ENCODE results near the gene SLC25A12.

Gene SLC25A12

DNA sequence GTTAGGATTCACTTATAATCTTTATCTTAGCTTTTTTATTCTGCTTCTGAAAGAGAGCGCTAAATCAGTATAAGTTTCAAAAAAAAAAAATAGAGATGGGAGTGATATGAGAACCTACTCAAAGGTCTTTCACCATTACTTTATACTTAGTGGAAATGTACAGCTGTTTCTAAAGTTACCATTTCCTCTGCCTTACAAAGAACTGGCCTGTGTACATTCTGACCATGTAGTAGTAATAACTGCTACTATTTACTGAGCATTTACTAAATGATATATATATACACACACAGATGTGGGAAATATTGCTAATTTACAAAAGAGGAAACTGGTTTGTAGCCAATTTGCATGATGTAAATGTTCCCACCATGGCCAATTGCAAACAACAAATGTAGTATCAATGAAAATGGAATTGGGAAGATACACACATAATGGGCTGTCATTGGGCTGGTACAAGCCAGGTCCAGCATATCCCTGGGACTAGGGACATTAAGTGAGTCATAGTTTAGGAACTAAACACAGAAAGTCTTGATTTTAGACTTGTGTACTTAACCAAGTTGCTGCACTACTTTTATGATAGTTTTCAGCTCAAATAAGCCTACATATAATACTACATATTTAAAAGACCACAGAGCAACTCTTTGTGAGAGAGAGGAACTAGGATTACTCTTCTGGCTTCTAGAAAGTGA is 139.6 kb downstream of the SLC25A12 start:
- no peak overlapping the region for H3K4me3 ChIP-seq
- no peak for DNase-seq
- H3K27ac ChIP-seq, result no peak overlapping the region
- no peaks in the 10 kb centered on the region for H3K27me3 ChIP-seq
- no peaks in the 10 kb centered on the region for H3K4me1 ChIP-seq
- H3K36me3 ChIP-seq, result peaks cover 39 to 61% (median 54%) of the 10 kb centered on the region in 3 donors
- TF ChIP-seq, protein P1, sequence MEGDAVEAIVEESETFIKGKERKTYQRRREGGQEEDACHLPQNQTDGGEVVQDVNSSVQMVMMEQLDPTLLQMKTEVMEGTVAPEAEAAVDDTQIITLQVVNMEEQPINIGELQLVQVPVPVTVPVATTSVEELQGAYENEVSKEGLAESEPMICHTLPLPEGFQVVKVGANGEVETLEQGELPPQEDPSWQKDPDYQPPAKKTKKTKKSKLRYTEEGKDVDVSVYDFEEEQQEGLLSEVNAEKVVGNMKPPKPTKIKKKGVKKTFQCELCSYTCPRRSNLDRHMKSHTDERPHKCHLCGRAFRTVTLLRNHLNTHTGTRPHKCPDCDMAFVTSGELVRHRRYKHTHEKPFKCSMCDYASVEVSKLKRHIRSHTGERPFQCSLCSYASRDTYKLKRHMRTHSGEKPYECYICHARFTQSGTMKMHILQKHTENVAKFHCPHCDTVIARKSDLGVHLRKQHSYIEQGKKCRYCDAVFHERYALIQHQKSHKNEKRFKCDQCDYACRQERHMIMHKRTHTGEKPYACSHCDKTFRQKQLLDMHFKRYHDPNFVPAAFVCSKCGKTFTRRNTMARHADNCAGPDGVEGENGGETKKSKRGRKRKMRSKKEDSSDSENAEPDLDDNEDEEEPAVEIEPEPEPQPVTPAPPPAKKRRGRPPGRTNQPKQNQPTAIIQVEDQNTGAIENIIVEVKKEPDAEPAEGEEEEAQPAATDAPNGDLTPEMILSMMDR (IDR thresholded peaks at IDR 0.05), result no peak
- intact Hi-C loops (cut with DNase I; ENCODE audit: low total_unique reads), result no loop called here
- peaks cover 0 to 10% (median 0%) of the 10 kb centered on the region in 3 donors for H3K9me3 ChIP-seq

DNA sequence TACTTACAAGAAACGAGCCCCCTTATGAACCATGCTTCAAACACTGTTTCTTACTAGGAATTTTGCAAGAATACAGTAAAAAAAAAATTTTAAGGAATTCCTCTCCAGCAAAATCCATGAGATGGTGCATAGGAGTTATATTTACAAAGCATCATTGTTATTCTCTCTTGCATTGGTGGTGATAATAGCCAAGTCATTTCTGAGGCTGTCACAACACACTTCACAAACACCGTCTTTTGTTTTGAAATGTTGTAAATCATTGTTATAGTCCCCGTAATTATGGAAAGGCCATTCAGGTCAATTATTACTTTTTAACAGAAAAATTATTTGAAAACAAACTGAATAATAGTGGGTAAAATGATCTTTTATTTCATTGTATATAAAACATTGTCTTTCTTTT is 146.7 kb downstream of the SLC25A12 start:
- no peak overlapping the region for H3K27ac ChIP-seq
- H3K9me3 ChIP-seq, result no peaks in the 10 kb centered on the region
- H3K4me3 ChIP-seq, result no peak overlapping the region
- DNase-seq, result no peak
- intact Hi-C loops (cut with DNase I; ENCODE audit: low total_unique reads), result no loop called here
- peaks cover 58 to 83% (median 79%) of the 10 kb centered on the region in 3 donors for H3K36me3 ChIP-seq
- TF ChIP-seq, protein P1 (IDR thresholded peaks at IDR 0.05), result no peak
- no peaks in the 10 kb centered on the region for H3K4me1 ChIP-seq
- no peaks in the 10 kb centered on the region for H3K27me3 ChIP-seq

DNA sequence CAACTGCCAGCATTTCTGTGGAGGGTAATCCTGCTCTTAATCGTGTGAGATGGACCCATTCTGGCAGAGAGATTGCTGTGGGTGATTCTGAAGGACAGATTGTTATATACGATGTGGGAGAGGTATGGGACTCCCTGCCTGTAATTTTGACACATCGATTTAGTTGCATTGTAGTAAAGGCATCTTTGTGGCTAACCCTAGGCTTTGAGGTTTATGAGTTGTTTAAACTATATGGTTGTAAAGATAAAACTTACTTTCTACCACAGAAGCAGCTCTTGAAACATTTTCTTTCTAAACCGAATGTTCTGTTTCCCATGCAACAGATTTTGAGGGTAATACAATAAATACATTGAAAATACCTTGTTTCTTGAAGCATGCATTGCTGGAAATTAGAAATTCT is 148.2 kb downstream of the SLC25A12 start:
- Histone ChIP-seq H3K27ac (no peak overlapping the region), H3K27me3 (no peaks in the 10 kb centered on the region), H3K4me3 (no peak overlapping the region), H3K36me3 (peaks cover 63 to 76% (median 72%) of the 10 kb centered on the region in 3 donors), H3K9me3 (no peaks in the 10 kb centered on the region), H3K4me1 (no peaks in the 10 kb centered on the region)
- no peak for DNase-seq
- TF ChIP-seq, protein P1 (IDR thresholded peaks at IDR 0.05), result no peak
- intact Hi-C loops (cut with DNase I; ENCODE audit: low total_unique reads), result no loop called here

DNA sequence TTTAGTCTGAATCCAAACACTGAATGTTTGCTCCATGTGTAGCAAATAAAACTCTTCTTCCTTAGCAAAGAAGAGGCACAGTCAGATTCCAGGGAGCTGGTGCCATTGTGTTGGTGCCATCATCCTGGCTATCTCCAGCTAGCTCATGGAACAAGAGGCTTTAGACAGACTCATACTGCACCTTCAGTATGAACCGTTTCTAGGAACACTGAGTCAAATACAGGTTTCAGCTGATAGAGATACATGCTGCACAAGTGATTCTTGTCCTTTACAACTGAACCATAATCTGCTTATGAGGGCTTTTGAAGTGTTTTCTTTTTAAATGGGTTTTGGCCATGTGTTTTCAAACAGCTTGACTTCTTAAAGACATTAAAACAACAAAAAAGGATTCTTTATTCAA is 148.9 kb downstream of the SLC25A12 start:
- H3K36me3 ChIP-seq, result peaks cover 63 to 70% (median 66%) of the 10 kb centered on the region in 3 donors
- no peak overlapping the region for H3K27ac ChIP-seq
- TF ChIP-seq, protein P1 (IDR thresholded peaks at IDR 0.05), result no peak
- no peak overlapping the region for H3K4me3 ChIP-seq
- H3K9me3 ChIP-seq, result no peaks in the 10 kb centered on the region
- no peaks in the 10 kb centered on the region for H3K27me3 ChIP-seq
- intact Hi-C loops (cut with DNase I; ENCODE audit: low total_unique reads), result no loop called here
- DNase-seq, result no peak
- no peaks in the 10 kb centered on the region for H3K4me1 ChIP-seq

DNA sequence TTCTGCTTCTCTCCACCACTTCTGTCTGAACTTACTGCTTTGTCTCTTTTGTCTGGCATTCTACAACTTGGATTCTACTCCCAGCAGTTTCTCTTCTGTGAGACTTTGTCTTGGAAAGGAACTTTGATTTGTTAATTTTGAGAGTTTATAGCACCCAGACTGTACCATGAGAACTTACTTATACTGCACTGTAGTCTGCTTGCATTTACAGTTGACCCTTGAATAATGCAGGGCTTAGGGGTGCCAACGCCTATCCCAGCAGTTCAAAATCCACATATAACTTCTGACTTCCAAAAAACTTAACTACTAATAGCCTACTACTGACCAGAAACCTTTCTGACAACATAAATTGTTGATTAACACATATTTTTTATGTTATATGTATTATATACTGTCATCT is 151.3 kb downstream of the SLC25A12 start:
- no peak overlapping the region for H3K27ac ChIP-seq
- intact Hi-C loops (cut with DNase I; ENCODE audit: low total_unique reads), result no loop called here
- H3K36me3 ChIP-seq, result peaks cover 55 to 73% (median 62%) of the 10 kb centered on the region in 3 donors
- TF ChIP-seq, protein P1 (IDR thresholded peaks at IDR 0.05), result no peak
- H3K9me3 ChIP-seq, result no peaks in the 10 kb centered on the region
- DNase-seq, result no peak
- no peaks in the 10 kb centered on the region for H3K27me3 ChIP-seq
- no peaks in the 10 kb centered on the region for H3K4me1 ChIP-seq
- H3K4me3 ChIP-seq, result no peak overlapping the region
